Effector memory CD4-positive, alpha-beta T cell (primary cell): ENCODE data around the gene BEST4.
A peak's percentile ranks its signal among the peaks of the same experiment; 100 is the strongest.

Experiments used
- DNase-seq, 3 donors: peaks; one replicate each; pipeline ENCODE4 v3.0.0-alpha.2; 2020
- H3K27ac ChIP-seq: 2 replicates; pipeline ENCODE4 v1.7.0; 2013; ENCODE audit warnings: mild to moderate bottlenecking, low read length, moderate library complexity; ENCODE audit not compliant: insufficient read depth, poor library complexity, severe bottlenecking
- H3K27me3 ChIP-seq: replicated peaks from 2 replicates; pipeline ENCODE4 v1.7.0; 2013; ENCODE audit warnings: mild to moderate bottlenecking, low read length; ENCODE audit not compliant: insufficient read depth, control insufficient read depth, poor library complexity, severe bottlenecking
- H3K36me3 ChIP-seq: 2 replicates; pipeline ENCODE4 v1.7.0; 2013; ENCODE audit warnings: mild to moderate bottlenecking, low read length, moderate library complexity; ENCODE audit not compliant: control insufficient read depth, insufficient read depth
- H3K4me1 ChIP-seq: 2 replicates; pipeline ENCODE4 v1.7.0; 2013; ENCODE audit warnings: low read length, mild to moderate bottlenecking; ENCODE audit not compliant: control insufficient read depth, insufficient read depth, poor library complexity, severe bottlenecking
- H3K4me3 ChIP-seq: 2 replicates; pipeline ENCODE4 v1.7.0; 2013; ENCODE audit warnings: low read length, low read depth, mild to moderate bottlenecking; ENCODE audit not compliant: insufficient read depth, poor library complexity, severe bottlenecking
- H3K9me3 ChIP-seq: 2 replicates; pipeline ENCODE4 v1.7.0; 2013; ENCODE audit warnings: mild to moderate bottlenecking, low read length, moderate library complexity; ENCODE audit not compliant: control insufficient read depth
- total RNA-seq, 3 donors: gene quantifications; one replicate each; lab custom pipeline; 2026; lab: John Stamatoyannopoulos, UW

BEST4 gene
- total RNA-seq, result 1.9 to 2.3 (median 1.9) reads per million in 3 donors

DNA sequence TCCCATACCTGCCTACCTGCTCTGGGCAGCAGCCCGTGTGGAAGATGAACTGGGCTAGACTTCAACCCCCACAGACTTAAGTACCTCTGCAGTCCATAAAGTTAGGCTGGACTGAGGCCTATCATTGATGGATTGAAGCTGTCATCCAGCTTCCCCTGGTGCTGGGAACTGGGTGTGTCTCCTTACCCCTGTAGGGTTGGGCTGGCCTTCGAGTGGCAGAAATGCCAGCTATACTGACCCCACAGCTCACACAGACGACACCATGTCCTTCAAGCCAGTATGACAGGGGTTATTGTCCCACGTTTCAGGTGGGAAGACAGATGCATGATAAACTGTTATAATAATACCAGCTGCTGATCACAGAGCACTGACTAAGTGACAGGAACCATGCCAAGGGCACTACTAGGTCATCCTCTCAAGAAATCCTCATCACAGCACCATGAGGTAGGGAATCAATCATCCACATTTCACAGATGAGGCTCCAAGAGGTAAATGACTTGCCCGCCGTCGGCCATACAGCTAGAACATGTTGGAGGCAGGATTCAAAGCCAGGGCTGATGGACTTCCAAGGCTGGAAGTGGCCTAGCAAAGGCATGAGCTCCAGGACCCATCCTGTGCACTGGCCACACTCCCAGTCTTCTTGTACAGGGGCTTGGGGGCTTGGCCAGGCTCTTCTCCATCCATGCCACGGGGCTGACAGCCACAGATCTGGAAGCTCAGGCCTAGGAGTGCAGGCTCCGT is at the start of gene BEST4:
BEST4 (minus strand) TSS at position 51 of the 741 bp plus-strand sequence. CDS start 465 bp downstream, outside the sequence.
- H3K27me3 ChIP-seq, result no peaks in the 10 kb centered on the region
- peaks cover 28% of the 10 kb centered on the region for H3K4me1 ChIP-seq
- H3K27ac ChIP-seq, result no peak within 1 kb of the TSS
- no peak within 1 kb of the TSS for H3K4me3 ChIP-seq
- no peaks in the 10 kb centered on the region for H3K36me3 ChIP-seq
- DNase-seq, result no peak
- no peaks in the 10 kb centered on the region for H3K9me3 ChIP-seq

DNA sequence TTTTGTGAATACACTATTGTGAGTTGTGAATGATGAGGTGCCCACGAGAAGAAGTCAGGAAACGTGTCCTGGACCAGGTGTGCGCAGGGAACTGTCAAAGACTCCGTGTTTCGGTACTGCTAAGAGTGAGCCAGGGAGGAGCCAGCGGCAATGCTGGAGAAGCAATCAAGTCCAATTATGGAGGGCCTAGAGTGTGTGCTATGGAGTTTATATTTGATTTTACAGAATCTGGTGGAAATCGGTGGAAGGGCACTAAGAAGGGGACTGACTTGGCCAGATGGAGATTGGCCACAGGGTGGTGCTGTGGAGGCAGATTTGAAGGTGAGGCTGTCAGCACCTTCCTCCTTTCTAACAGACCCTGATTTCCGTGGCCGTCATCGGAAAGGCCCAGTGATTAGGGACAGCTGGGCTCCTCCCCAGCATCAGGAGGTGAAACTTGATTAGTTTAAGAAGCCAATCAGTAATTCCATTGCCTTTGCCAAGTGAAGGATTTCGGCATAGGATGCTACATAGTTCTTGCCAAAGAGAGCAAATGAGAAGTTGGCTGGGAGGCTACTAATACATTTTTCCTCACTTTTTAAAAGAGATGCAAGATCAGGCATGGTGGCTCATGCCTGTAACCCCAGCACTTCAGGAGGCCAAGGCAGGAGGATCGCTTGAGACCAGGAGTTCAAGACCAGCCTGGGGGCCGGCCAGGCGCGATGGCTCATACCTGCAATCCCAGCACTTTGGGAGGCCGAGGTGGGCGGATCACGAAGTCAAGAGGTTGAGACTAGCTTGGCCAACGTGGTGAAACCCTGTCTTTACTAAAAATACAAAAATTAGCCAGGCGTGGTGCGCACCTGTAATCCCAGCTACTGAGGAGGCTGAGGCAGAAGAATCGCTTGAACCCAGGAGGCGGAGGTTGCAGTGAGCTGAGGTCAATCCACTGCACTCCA is 48.0 kb upstream of the BEST4 start:
- Histone ChIP-seq H3K27me3 (no peaks in the 10 kb centered on the region), H3K36me3 (no peaks in the 10 kb centered on the region), H3K4me3 (peak overlapping the region; percentile 30), H3K9me3 (no peaks in the 10 kb centered on the region), H3K27ac (no peak overlapping the region), H3K4me1 (no peaks in the 10 kb centered on the region)
- peak; percentile 55 to 69 (median 62) for DNase-seq

GRCh38 chr1:44834328-44834727 is 46.4 kb upstream of the BEST4 start:
- no peaks in the 10 kb centered on the region for H3K36me3 ChIP-seq
- DNase-seq, result no peak
- no peak overlapping the region for H3K4me3 ChIP-seq

GRCh38 chr1:44832056-44832705 is 44.2 kb upstream of the BEST4 start:
- no peaks in the 10 kb centered on the region for H3K36me3 ChIP-seq
- no peak overlapping the region for H3K4me3 ChIP-seq
- H3K9me3 ChIP-seq, result no peaks in the 10 kb centered on the region
- no peak overlapping the region for H3K27ac ChIP-seq
- H3K4me1 ChIP-seq, result no peaks in the 10 kb centered on the region
- DNase-seq, result no peak
- H3K27me3 ChIP-seq, result no peaks in the 10 kb centered on the region

More at GRCh38 chr1:44834328-44834727, 46.4 kb upstream of the BEST4 start:
- Histone ChIP-seq H3K4me1 (no peaks in the 10 kb centered on the region), H3K27ac (no peak overlapping the region), H3K9me3 (no peaks in the 10 kb centered on the region), H3K27me3 (no peaks in the 10 kb centered on the region)

DNA sequence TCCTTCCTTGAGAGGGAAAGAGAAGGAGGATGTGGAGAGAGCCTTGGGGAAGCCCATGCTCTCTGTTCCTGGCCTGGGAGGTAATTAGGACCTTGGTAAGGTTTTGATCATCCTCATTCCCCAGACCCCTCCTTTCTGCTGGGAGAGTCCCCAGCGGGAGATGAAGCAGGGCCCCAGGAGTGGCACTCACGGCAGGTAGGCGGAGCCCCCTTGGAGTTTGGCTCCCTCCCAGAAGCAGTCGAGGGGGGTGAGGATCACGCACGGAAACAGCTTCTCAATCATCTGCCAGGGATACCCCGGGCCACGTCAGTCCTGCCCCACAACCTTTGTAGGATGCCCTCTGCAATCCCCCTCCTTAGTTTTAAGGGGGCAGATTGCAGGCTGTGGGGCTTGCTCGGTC is 43.5 kb upstream of the BEST4 start:
- DNase-seq, result no peak
- Histone ChIP-seq H3K4me1 (no peaks in the 10 kb centered on the region), H3K27me3 (no peaks in the 10 kb centered on the region), H3K9me3 (no peaks in the 10 kb centered on the region), H3K36me3 (no peaks in the 10 kb centered on the region), H3K4me3 (no peak overlapping the region), H3K27ac (no peak overlapping the region)

GRCh38 chr1:44830900-44831304 is 42.9 kb upstream of the BEST4 start:
- H3K9me3 ChIP-seq, result no peaks in the 10 kb centered on the region
- H3K36me3 ChIP-seq, result no peaks in the 10 kb centered on the region
- H3K4me1 ChIP-seq, result no peaks in the 10 kb centered on the region
- H3K4me3 ChIP-seq, result no peak overlapping the region
- no peak for DNase-seq
- no peaks in the 10 kb centered on the region for H3K27me3 ChIP-seq
- H3K27ac ChIP-seq, result no peak overlapping the region

- H3K9me3 ChIP-seq, result no peaks in the 10 kb centered on the region
- no peaks in the 10 kb centered on the region for H3K27me3 ChIP-seq
- H3K4me1 ChIP-seq, result no peaks in the 10 kb centered on the region
- no peak for DNase-seq
- H3K36me3 ChIP-seq, result no peaks in the 10 kb centered on the region
- H3K4me3 ChIP-seq, result no peak overlapping the region
- no peak overlapping the region for H3K27ac ChIP-seq
Observed at GRCh38 chr1:44829506-44830384, 41.8 kb upstream of the BEST4 start.

DNA sequence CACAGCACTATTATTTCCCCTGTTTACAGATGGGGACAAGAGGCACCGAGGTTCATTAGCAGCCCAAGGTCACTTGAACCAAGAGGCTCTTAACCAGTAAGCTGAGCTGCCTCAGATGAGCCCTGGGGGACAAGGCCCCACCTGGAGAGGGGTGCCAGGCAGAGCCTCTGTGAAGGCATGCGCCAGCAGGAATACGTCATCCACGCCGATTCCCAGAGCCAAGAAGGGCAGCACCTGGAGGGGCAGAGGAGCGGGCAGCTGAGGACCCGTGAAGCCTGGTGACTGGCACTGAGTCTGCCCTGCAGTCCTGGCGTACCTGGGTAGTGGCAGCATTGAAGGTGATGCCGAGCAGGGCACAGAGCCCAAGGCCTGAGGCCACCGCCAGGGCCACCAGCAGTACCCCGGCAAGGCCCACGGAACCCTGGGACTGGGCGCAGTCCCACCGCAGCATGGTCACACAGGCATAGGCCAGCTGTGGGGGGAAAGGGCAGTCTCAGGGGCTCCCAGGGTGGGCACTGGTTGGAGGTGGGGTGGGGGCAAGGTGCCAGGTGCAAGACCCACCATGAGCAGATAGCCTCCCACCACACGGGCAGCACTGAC is 41.0 kb upstream of the BEST4 start:
- no peaks in the 10 kb centered on the region for H3K4me1 ChIP-seq
- no peaks in the 10 kb centered on the region for H3K9me3 ChIP-seq

More for the DNA sequence above, 41.0 kb upstream of the BEST4 start:
- Histone ChIP-seq H3K4me3 (no peak overlapping the region), H3K27ac (no peak overlapping the region), H3K27me3 (no peaks in the 10 kb centered on the region), H3K36me3 (no peaks in the 10 kb centered on the region)
- no peak for DNase-seq
